H1 (cell line): ENCODE data around the gene LCLAT1. TPM values are rescaled to one million over a fixed set of nuclear protein-coding genes. Genes with fewer than 3 reads are reported as not detected.

ENCODE experiments used
- CTCF ChIA-PET: fragments of 300-600 bp; sonication (Branson Sonifier 250); formaldehyde crosslinking; loops from one replicate; lab custom pipeline; 2021; ENCODE audit not compliant: partially characterized antibody; lab: Charles Lee
- POLR2A ChIA-PET: fragments of 300-600 bp; sonication (Branson Sonifier 250); formaldehyde crosslinking; loops from one replicate; lab custom pipeline; 2021; ENCODE audit warnings: inconsistent platforms; ENCODE audit not compliant: partially characterized antibody; lab: Charles Lee
- DNase-seq, 2 experiments: peaks; one replicate each; pipeline versions ENCODE4 v3.0.0 to v3.0.0-alpha.2; 2010 to 2022; ENCODE audit warnings: low spot score in 2 of 2, low read depth in 1 of 2, mixed read lengths in 1 of 2
- FAIRE-seq: peaks from 2 replicates; lab custom pipeline; 2011; peaks lifted over from hg19 to GRCh38; lab: Jason Lieb, UNC
- H2AFZ ChIP-seq: 2 replicates; pipeline ENCODE4 v1.8.1; 2012; ENCODE audit warnings: low read length, inconsistent platforms
- H2AK5ac ChIP-seq: 2 replicates; pipeline ENCODE4 v1.6.1; 2013; ENCODE audit warnings: low read depth, low read length
- H2BK120ac ChIP-seq: replicated peaks from 2 replicates; pipeline ENCODE3; 2013; ENCODE audit warnings: low read depth, low read length, inconsistent platforms
- H2BK12ac ChIP-seq: 2 replicates; pipeline ENCODE4 v1.6.1; 2013; ENCODE audit warnings: low read depth, low read length
- H2BK15ac ChIP-seq: 2 replicates; pipeline ENCODE4 v1.6.1; 2013; ENCODE audit warnings: low read length
- H2BK20ac ChIP-seq: 2 replicates; pipeline ENCODE4 v1.6.1; 2013; ENCODE audit warnings: low read length
- H2BK5ac ChIP-seq: 2 replicates; pipeline ENCODE4 v1.6.1; 2013; ENCODE audit warnings: low read depth, low read length
- H3K14ac ChIP-seq: 2 replicates; pipeline ENCODE4 v1.6.1; 2013; ENCODE audit warnings: inconsistent platforms; ENCODE audit not compliant: insufficient read length
- H3K18ac ChIP-seq: 2 replicates; pipeline ENCODE4 v1.6.1; 2013; ENCODE audit warnings: low read length; ENCODE audit errors: extremely low read depth
- H3K23ac ChIP-seq: 2 replicates; pipeline ENCODE4 v1.6.1; 2013; ENCODE audit warnings: inconsistent platforms; ENCODE audit not compliant: insufficient read length
- H3K23me2 ChIP-seq: 2 replicates; pipeline ENCODE4 v1.6.1; 2013; ENCODE audit warnings: low read depth, low read length
- H3K27ac ChIP-seq: 2 replicates; pipeline ENCODE4 v1.6.1; 2011; ENCODE audit warnings: low read depth, low read length, inconsistent platforms
- H3K27me3 ChIP-seq, 4 experiments: replicated peaks in 1 of 4; 1 replicate in 1 of 4; 2 replicates in 3 of 4; pipeline versions ENCODE4 v1.6.1 to v1.8.1; 2011 to 2013; ENCODE audit warnings: low read length in 3 of 4, mild to moderate bottlenecking in 3 of 4, inconsistent platforms in 2 of 4, mixed read lengths in 2 of 4, moderate library complexity in 1 of 4; ENCODE audit not compliant: control insufficient read depth in 3 of 4, insufficient read depth in 3 of 4; ENCODE audit errors: extremely low read depth in 1 of 4
- H3K36me3 ChIP-seq, 4 experiments: 2 replicates each; pipeline versions ENCODE4 v1.6.1 to v1.8.1; 2011 to 2013; ENCODE audit warnings: mild to moderate bottlenecking in 4 of 4, low read length in 3 of 4, moderate library complexity in 2 of 4, control low read depth in 1 of 4, inconsistent platforms in 1 of 4; ENCODE audit not compliant: insufficient read depth in 4 of 4, control insufficient read depth in 2 of 4
- H3K4ac ChIP-seq: replicated peaks from 2 replicates; pipeline ENCODE3; 2013; ENCODE audit warnings: low read length, low read depth, mixed read lengths, inconsistent platforms; ENCODE audit not compliant: insufficient read length
- H3K4me1 ChIP-seq, 4 experiments: replicated peaks in 1 of 4; 1 replicate in 1 of 4; 2 replicates in 3 of 4; pipeline versions ENCODE4 v1.6.1 to v1.8.1; 2011 to 2013; ENCODE audit warnings: low read length in 3 of 4, inconsistent platforms in 2 of 4, mixed read lengths in 1 of 4; ENCODE audit not compliant: insufficient read depth in 4 of 4, control insufficient read depth in 3 of 4
- H3K4me2 ChIP-seq, 2 experiments: 2 replicates each; pipeline versions ENCODE4 v1.6.1 to v1.8.1; 2011 to 2013; ENCODE audit warnings: low read depth in 2 of 2, low read length in 2 of 2, control low read depth in 1 of 2, inconsistent platforms in 1 of 2, mild to moderate bottlenecking in 1 of 2; ENCODE audit not compliant: insufficient read depth in 1 of 2
- H3K4me3 ChIP-seq, 4 experiments: fragments of 200-600, 300-600 bp in 1 of 4; sonication (generic), shearing (Covaris generic), sonication (Bioruptor Twin) in 1 of 4; 2 replicates each; pipeline versions ENCODE4 v1.5.1 to v1.8.1; 2011 to 2016; ENCODE audit warnings: low read length in 4 of 4, low read depth in 3 of 4, control low read depth in 2 of 4, inconsistent platforms in 2 of 4, mild to moderate bottlenecking in 2 of 4, mixed read lengths in 1 of 4, moderate library complexity in 1 of 4; ENCODE audit not compliant: insufficient read depth in 2 of 4; ENCODE audit errors: extremely low read depth in 1 of 4
- H3K56ac ChIP-seq: replicated peaks from 2 replicates; pipeline ENCODE3; 2013; ENCODE audit warnings: low read depth, mild to moderate bottlenecking, mixed read lengths, low read length, inconsistent platforms; ENCODE audit not compliant: insufficient read length
- H3K79me1 ChIP-seq: 2 replicates; pipeline ENCODE4 v1.6.1; 2013; ENCODE audit warnings: low read depth, low read length, control low read depth
- H3K79me2 ChIP-seq, 2 experiments: 2 replicates each; pipeline versions ENCODE4 v1.6.1 to v1.8.1; 2012 to 2013; ENCODE audit warnings: low read length in 2 of 2, mild to moderate bottlenecking in 2 of 2, inconsistent platforms in 1 of 2; ENCODE audit not compliant: insufficient read depth in 2 of 2, control insufficient read depth in 1 of 2
- H3K9ac ChIP-seq, 4 experiments: replicated peaks in 1 of 4; 1 replicate in 1 of 4; 2 replicates in 3 of 4; pipeline versions ENCODE4 v1.6.1 to v1.8.1; 2011 to 2013; ENCODE audit warnings: low read depth in 3 of 4, low read length in 3 of 4, control low read depth in 2 of 4, mild to moderate bottlenecking in 2 of 4, moderate library complexity in 2 of 4, inconsistent platforms in 1 of 4; ENCODE audit errors: extremely low read depth in 1 of 4
- H3K9me3 ChIP-seq, 2 experiments: 2 replicates each; pipeline versions ENCODE4 v1.6.1 to v1.8.1; 2012 to 2013; ENCODE audit warnings: mild to moderate bottlenecking in 2 of 2, moderate library complexity in 2 of 2, control low read depth in 1 of 2, inconsistent platforms in 1 of 2, low read depth in 1 of 2, low read length in 1 of 2, mixed read lengths in 1 of 2; ENCODE audit not compliant: insufficient read depth in 2 of 2
- H4K20me1 ChIP-seq, 2 experiments: replicated peaks in 1 of 2; 2 replicates each; pipeline versions ENCODE3 to v1.8.1; 2011 to 2013; ENCODE audit warnings: inconsistent platforms in 2 of 2, low read length in 2 of 2, mild to moderate bottlenecking in 1 of 2; ENCODE audit not compliant: insufficient read depth in 2 of 2, control insufficient read depth in 1 of 2
- H4K5ac ChIP-seq: 2 replicates; pipeline ENCODE4 v1.6.1; 2013; ENCODE audit warnings: low read length, low read depth, mixed read lengths, inconsistent platforms; ENCODE audit not compliant: insufficient read length
- H4K8ac ChIP-seq: 2 replicates; pipeline ENCODE4 v1.8.0; 2013; ENCODE audit warnings: mild to moderate bottlenecking, moderate library complexity, low read length, inconsistent platforms; ENCODE audit not compliant: insufficient read depth; ENCODE audit errors: extremely low read depth
- H4K91ac ChIP-seq: replicated peaks from 2 replicates; pipeline ENCODE3; 2013; ENCODE audit warnings: low read length, mixed read lengths, inconsistent platforms; ENCODE audit not compliant: insufficient read length
- BRCA1 ChIP-seq: IDR thresholded peaks from 2 replicates; pipeline ENCODE4 v1.6.1; 2012; ENCODE audit warnings: low read depth, low read length, improper control_type of control experiment
- CEBPB ChIP-seq: IDR thresholded peaks from 2 replicates; pipeline ENCODE4 v1.6.1; 2012; ENCODE audit warnings: low read depth, low read length
- CHD2 ChIP-seq: IDR thresholded peaks from 2 replicates; pipeline ENCODE4 v1.6.1; 2012; ENCODE audit warnings: low read length, improper control_type of control experiment
- CREB1 ChIP-seq: IDR thresholded peaks from 2 replicates; pipeline ENCODE4 v1.6.1; 2012; ENCODE audit warnings: inconsistent platforms
- NRF1 ChIP-seq: IDR thresholded peaks from 2 replicates; pipeline ENCODE4 v1.6.1; 2011; ENCODE audit warnings: mild to moderate bottlenecking, low read depth, low read length, improper control_type of control experiment
- POU5F1 ChIP-seq: IDR thresholded peaks from 2 replicates; pipeline ENCODE4 v1.6.1; 2011; ENCODE audit warnings: low read depth, mild to moderate bottlenecking, low read length, moderate library complexity
- RFX5 ChIP-seq: IDR thresholded peaks from 2 replicates; pipeline ENCODE4 v1.6.1; 2011; ENCODE audit warnings: low read depth, low read length, improper control_type of control experiment, borderline replicate concordance
- SIN3A ChIP-seq, 2 experiments: IDR thresholded peaks in 1 of 2; conservative IDR thresholded peaks in 1 of 2; 2 replicates each; pipeline ENCODE4 v1.6.1; 2011 to 2012; ENCODE audit warnings: low read length in 2 of 2, improper control_type of control experiment in 1 of 2, low read depth in 1 of 2, mild to moderate bottlenecking in 1 of 2
- TEAD4 ChIP-seq: IDR thresholded peaks from 2 replicates; pipeline ENCODE4 v1.6.1; 2012; ENCODE audit warnings: low read depth, low read length, inconsistent platforms, mixed read lengths
- WGBS, 2 experiments: shearing (Covaris generic) in 1 of 2; methylation state at CpG; one replicate each; pipeline versions ENCODE4 v1.1.6 to v1.1.7; 2013 to 2015; ENCODE audit warnings: low lambda C conversion rate in 2 of 2, mixed read lengths in 2 of 2, inconsistent platforms in 1 of 2, low coverage in 1 of 2, missing lambda C conversion rate in 1 of 2; ENCODE audit not compliant: insufficient replicate concordance in 2 of 2, insufficient coverage in 1 of 2, insufficient read length in 1 of 2; ENCODE audit errors: extremely low coverage in 1 of 2, missing lambda C conversion rate in 1 of 2; 5-methylcytosine and 5-hydroxymethylcytosine counted together
- polyA plus RNA-seq, 7 experiments: library from polyadenylated mRNA; depleted of rRNA in 3 of 7; stranded (reverse) in 5 of 7; unstranded in 2 of 7; fragments of >200 nt in 5 of 7; fragments of 200-250 nt in 2 of 7; gene quantifications; 1 replicate in 5 of 7; 2 replicates in 1 of 7; 4 replicates in 1 of 7; pipeline versions ENCODE4 v1.2.1 to v1.2.3, GENCODE V29; 2011 to 2013; ENCODE audit warnings: missing spikeins in 2 of 7, mixed read lengths in 2 of 7
- total RNA-seq: library from RNA; stranded (reverse); fragmentation: NEBNext Ultra II Directional; extraction: Animal tissue kit (Norgen Biotek cat#: 25700); gene quantifications from 2 replicates; pipeline ENCODE4 v1.2.1, GENCODE V29; 2021

The LCLAT1 gene
- total and polyA plus RNA-seq, 2 of the 8 experiments (the other 6 are each of a cell fraction or from before 2014, with no cell fraction given), result 7.6 to 22.0 TPM

- Histone ChIP-seq H3K9ac (no peak overlapping the region), H3K79me1 (no peaks in the 10 kb centered on the region), H3K56ac (no peak overlapping the region), H3K27ac (no peak overlapping the region), H3K4ac (no peak overlapping the region), H3K27me3 (no peaks in the 10 kb centered on the region), H4K5ac (no peak overlapping the region), H3K4me2 (no peak overlapping the region), H2BK5ac (no peak overlapping the region), H3K79me2 (no peaks in the 10 kb centered on the region), H4K8ac (no peak overlapping the region), H3K23me2 (no peaks in the 10 kb centered on the region), H4K20me1 (no peaks in the 10 kb centered on the region), H2BK20ac (no peak overlapping the region), H3K23ac (no peak overlapping the region), H2AFZ (no peak overlapping the region), H2AK5ac (no peak overlapping the region), H4K91ac (no peak overlapping the region), H2BK12ac (no peak overlapping the region), H3K14ac (no peak overlapping the region), H3K36me3 (no peaks in the 10 kb centered on the region), H3K4me1 (peaks cover 0 to 5% (median 2%) of the 10 kb centered on the region in 4 experiments; a peak in 1 of 7 replicates), H3K18ac (no peak overlapping the region), H2BK15ac (no peak overlapping the region), H3K4me3 (no peak overlapping the region), H2BK120ac (no peak overlapping the region), H3K9me3 (no peaks in the 10 kb centered on the region)
- FAIRE-seq (no peak), DNase-seq (no peak)
- TF ChIP-seq CEBPB, result no peak
- no peak for TF ChIP-seq RFX5
- no peak for TF ChIP-seq BRCA1
- no peak for TF ChIP-seq CHD2
- TF ChIP-seq TEAD4, result no peak
- no peak for TF ChIP-seq CREB1
- no peak for TF ChIP-seq POU5F1
- no peak for TF ChIP-seq NRF1
- no peak for TF ChIP-seq SIN3A (conservative IDR thresholded peaks at IDR 0.05 in 1 of 2, IDR thresholded peaks at IDR 0.05 in 1 of 2; ENCODE audit: low read depth in 1 of 2, low read length in 2 of 2)
- WGBS, 2 experiments, result 96% methylated on average over 6 of the region's 6 CpGs; no CpG with 5 or more reads in 1 of the 2 experiments
- CTCF ChIA-PET, result interaction anchor here (0.6 to 0.7 kb wide), 3 partner anchors 31 to 466 kb away, joined by 3 to 5 read pairs (median 4); no protein-coding TSS in a partner anchor
- POLR2A ChIA-PET, result interaction anchor here (0.6 kb wide), 1 partner anchor 15 kb away, joined by 3 read pairs; no protein-coding TSS in a partner anchor
Observed at GRCh38 chr2:30629866-30630265, 182.8 kb downstream of the LCLAT1 start.
